Measurements from ENCODE around the gene POU2AF2.

- TF ChIP-seq CTCF (IDR thresholded peaks at IDR 0.05) (no peak), POLR2A (IDR thresholded peaks at IDR 0.05) (no peak)
Observed at GRCh38 chr11:111220721-111221120, 24.8 kb upstream of the POU2AF2 start.

Data from breast epithelium (tissue), 3 donors.